Myometrial cell (primary cell): ENCODE measurements around the gene LYSMD4. TPM values are rescaled to one million over a fixed set of nuclear protein-coding genes. Genes with fewer than 3 reads are reported as not detected.

Source experiments
- total RNA-seq: library from RNA; depleted of rRNA; stranded (reverse); fragments of >200 nt; gene quantifications from 2 replicates; pipeline ENCODE4 v1.2.3, GENCODE V29; 2015

The LYSMD4 gene
- total RNA-seq, result 7.2 and 8.2 TPM in 2 replicates

DNA sequence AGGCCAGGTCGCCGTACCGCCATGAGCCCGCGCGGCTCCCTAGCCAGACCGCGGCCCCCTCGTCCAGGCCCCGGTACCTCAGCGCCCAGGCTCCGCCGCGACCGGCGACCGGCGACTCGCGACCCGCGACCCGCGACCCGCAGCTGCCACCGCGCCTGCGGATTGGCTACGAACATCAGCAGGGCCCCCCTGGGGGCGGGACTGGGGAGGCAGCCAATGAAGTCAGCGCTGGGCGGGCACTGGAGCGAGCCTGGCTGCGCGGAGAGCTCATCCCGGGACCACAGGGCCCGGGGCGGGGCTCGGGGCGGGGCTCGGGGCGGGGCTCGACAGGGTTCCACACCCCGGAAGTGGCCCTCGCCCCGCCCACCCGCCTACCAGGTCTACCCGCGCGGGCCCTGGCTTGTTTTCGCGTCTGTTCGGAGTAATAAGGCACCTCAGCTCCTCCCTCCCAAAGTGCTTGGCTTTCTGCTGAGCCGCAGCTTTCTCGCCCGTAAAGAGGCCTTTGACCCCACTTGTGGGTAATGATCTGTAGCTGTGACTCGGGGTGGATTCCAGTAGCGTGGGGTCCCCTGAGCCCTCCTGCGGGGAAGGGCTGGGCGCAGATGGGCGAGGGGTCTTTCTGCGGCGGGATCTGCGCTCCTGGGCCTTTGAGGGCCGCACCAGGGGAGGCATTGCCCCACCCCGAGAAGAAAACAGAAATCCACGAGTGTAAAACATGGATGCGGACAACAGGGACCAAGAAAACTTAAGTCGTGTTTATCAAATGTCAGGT, at the start of gene LYSMD4:
Gene LYSMD4 (minus strand): TSS at position 170 of the 772 bp plus-strand sequence. CDS start 1,438 bp downstream, outside the sequence.

Other genes with a start within 250 kb of the LYSMD4 start
- 13.3 and 19.5 TPM in 2 replicates for gene MEF2A, start 167.5 kb downstream of the LYSMD4 start, total RNA-seq